IPS-NIHi7 (cell line): ENCODE results near the gene MBNL1.

Experiments
- DNase-seq: peaks from one replicate; pipeline ENCODE4 v3.0.0; 2012; ENCODE audit warnings: mixed read lengths; ENCODE audit errors: extremely low spot score

Gene MBNL1

DNA sequence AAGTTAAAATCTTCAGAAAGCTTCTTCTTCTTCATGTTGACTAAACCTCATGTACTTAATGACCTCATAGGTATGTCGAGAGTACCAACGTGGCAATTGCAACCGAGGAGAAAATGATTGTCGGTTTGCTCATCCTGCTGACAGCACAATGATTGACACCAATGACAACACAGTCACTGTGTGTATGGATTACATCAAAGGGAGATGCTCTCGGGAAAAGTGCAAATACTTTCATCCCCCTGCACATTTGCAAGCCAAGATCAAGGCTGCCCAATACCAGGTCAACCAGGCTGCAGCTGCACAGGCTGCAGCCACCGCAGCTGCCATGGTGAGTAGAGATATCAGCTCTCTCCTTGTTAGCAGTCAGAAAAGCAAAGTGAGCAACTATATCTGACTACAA is 176.5 kb downstream of the MBNL1 start:
- no peak for DNase-seq

DNA sequence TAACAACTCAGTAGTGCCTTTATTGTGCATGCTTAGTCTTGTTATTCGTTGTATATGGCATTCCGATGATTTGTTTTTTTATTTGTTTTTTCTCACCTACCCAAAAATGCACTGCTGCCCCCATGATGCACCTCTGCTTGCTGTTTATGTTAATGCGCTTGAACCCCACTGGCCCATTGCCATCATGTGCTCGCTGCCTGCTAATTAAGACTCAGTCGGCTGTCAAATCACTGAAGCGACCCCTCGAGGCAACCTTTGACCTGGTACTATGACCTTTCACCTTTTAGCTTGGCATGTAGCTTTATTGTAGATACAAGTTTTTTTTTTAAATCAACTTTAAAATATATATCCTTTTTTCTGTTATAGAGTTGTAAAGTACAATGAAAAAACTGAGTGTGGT is 177.8 kb downstream of the MBNL1 start:
- DNase-seq, result no peak

DNA sequence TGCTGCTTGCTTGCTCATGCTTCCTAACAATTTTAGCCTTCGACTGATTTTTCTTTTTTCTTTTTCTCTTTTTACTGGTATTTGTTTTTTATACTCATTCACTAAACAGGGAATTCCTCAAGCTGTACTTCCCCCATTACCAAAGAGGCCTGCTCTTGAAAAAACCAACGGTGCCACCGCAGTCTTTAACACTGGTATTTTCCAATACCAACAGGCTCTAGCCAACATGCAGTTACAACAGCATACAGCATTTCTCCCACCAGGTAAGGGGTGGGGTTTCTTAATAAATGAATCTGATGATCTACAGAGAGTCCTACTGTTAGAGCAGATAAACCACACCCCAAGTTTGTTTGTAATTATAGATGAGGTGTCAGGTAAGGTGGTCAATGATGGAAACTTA is 178.8 kb downstream of the MBNL1 start:
- no peak for DNase-seq

DNA sequence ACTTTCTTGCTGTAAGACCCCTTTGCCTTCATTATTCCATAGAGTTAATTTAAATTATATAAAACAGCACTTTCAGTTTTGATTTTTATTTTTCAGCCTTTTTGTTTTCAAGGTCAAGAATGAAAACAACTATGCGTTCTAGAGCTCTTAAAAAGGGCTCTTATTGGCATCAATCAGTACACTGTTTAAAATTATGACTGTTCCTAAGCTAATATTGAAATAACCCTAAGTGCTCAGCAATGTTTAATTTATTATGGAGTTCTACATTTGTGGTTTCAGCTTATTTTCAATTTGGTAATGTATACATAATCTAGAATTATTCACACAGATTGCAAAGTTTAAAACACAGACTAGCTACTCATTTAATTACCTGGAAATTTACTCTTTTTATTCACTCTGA is 179.4 kb downstream of the MBNL1 start:
- DNase-seq, result no peak

DNA sequence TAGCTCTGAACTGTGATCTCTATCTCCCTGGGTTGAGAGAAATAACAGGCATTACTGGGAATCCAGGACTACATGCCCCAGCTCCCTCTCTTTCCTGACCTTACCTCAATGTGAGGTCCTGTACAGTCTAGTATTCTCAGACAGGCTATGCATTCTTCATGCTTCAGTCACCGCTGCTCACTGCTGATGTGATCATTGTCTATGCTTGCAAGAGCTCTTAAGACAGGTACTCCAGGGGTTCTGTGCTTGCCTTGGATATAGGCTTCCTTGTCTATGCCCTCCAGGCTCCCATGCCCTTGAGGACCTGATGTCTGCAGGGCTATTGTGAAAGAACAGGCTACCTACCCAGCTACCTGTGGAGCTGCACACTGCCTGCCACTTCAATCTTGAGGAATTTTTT is 183.6 kb downstream of the MBNL1 start:
- DNase-seq, result no peak

DNA sequence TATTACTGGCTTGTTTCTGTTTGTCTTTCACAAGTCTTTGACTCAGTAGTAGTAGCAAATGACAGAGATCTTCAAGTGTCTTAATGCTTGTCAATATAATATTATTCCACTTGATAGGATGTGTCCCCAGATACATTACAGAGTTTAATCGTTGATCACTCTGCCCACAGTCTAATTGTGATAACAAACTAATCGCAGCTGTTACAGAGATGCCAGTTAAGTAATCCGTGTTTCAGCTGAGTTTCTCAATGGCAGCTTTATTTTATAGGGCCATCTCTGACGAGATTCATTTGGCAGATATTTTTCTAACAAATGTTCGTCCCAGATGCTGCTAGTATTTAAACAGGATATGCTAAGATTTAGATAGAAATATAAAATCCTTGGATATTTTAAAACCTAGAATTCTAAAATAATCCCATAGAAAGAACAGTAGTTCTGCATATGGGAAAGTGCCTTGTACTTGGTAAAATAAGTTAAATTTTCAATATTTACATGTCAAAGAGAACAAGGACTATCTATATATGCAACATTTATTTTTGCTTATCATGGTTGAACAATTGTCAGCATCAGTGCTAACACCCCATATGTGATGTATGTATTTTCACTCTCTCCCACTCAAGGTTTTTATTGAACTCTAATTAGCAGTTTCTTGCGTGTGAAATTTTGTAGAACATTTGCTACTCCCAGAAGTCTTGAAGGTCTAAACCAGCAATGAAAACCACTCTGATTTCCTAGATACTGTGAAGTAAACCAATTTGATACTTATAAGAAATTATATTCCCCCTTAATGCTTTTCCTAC is 185.5 kb downstream of the MBNL1 start:
- no peak for DNase-seq

DNA sequence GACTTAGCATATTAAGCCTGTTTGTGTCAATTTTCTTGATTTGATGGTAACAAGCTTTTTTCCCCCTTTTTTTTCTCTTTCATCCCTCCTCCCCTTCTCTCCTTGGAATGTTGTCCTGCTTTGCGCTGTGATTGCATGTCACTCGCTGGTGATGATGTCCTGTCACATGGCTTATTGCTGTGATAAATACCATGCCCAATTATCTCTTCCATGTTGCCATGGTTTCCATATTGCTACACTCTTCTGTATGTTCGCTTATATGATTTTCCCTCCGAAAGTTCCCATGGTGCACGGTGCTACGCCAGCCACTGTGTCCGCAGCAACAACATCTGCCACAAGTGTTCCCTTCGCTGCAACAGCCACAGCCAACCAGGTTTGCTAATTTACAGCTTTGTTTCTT is 187.3 kb downstream of the MBNL1 start:
- no peak for DNase-seq

DNA sequence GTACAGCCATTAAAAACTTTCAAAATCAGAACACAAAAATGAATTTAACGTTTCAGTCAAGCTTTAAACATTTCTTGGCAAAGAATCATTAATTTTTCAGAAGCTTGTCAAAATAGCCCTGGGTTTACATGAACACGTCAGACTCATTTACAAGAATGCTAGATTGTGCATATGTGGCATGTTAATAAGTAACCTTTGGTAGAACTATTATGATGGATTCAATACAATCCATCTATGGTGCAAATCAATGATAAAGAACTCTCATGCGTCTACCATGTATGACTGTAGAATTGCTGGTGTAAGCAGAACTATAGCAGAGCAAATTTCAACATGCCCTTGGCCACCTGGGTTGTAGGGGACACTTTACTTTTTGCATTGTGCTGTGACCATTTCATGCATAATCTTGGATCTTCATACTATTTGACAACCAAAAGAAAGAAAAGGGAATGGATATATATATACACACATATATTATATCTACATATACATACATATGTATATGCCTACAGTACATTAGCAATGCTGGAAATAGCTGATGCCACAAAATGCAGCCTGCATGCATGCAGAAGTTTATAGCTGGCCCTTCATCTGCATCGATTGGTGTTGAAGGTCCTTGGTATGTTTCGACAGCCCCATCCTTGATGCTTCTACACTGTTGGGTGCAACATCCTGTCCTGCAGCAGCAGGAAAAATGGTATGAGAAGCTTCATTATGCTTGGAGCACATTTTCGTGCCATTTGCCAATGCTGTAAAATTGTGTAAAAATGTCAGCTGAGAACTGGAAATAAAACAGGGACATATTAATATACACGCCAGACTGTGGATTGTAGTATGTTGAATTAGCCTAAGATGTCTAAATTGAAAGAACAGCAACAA is 189.0 kb downstream of the MBNL1 start:
- DNase-seq, result no peak

DNA sequence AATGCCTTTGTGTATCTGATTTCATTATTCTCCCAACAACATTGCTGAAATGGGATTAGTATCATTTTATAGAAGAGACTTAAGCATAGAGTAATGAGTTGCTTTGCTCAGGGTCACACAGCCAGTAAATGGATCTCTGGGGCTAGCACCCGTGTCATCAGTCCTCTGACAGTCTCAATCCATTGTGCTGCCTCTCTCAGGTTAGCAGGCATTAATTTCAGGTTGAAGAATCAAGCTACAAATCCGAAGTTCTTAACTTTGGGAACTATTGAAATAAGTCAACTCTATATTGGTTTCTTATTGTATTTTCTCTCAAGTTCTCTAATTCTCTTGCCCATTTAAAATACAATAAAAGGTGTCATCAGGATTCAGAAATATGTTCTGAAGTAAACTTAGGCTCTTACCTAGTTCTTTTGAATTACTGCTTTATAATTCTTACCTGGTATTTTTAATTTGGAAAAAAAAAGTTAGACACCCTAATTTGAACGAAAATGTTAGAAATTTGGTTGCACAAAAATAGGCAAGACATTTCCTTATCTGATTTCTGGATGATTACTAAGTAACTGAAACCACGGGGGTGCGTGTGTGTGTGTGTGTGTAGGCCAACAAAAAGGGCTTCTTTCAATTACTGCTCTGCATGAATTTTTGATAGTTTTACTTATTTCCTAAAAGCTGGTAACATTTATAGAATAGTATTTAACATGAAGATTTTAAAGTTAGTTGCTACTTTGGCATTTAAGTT is 189.8 kb downstream of the MBNL1 start:
- no peak for DNase-seq

DNA sequence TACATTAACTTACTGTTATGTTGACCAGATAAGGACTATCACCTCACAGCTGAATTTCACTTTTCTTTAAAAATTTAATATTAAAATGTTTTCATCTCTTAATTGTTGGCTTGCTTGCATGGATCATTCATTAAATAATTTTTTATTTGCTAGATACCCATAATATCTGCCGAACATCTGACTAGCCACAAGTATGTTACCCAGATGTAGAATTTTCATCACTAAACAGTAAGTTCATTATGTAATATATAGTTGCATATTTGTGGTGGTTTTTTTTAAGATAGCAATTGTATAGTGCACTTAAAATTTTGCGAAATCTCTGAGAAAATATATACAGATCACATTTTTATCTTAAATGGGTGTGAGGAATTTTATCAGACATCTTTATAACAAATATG is 190.4 kb downstream of the MBNL1 start:
- DNase-seq, result no peak

DNA sequence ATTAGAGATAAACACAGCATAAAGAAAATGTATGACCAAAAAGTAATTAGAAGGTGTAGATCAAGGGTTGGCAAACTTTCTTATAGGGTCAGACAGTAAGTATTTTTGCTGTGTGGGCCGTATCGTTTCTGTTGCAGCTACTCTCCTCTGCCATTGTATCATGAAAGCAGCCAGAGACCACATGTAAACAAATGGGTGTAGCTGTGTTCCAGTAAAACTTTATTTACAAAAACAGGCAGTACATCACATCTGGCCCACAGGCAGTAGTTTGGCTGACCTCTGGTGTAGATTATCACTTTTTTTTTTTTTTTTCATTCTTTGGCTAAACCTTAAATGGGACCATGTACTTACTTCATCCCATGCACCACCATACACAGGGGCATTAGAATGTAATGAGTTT is 190.8 kb downstream of the MBNL1 start:
- no peak for DNase-seq

DNA sequence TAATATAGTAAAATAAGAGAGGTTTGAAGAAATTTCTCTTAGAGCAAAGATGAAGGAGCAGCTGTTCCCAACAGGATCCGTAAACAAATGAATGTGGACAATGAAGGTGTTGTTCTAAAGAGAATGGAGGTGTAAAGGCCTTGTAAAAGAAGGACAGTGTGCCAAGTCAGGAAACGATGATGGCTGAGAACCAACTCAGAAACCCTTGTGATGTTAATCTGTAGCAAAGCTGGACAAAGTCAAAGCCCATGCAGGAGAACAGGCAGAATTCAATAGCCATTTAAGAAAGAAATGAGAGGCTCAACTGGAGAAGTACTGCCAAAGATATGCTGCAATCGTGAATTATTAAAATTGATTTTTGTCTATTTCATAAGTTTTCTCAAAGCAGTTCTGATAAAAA is 192.2 kb downstream of the MBNL1 start:
- DNase-seq, result no peak

DNA sequence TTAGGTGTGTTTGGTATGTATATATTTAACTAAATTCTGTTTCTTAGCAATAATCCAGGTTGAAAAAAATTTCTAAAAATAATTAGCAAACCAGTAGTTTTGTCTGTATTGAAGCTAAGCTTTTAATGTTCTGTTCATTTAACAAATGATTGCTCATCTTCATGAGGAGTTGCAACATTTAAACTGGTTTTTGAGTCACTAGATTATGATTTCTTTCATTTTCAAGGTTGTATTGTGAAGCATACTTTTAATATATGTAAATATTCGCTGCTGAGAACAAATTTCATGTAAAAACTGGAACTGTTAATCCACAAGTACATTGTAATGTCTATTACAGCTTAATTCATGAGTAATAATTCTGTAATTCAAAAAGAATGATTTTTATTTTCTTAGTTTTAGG is 192.7 kb downstream of the MBNL1 start:
- no peak for DNase-seq

DNA sequence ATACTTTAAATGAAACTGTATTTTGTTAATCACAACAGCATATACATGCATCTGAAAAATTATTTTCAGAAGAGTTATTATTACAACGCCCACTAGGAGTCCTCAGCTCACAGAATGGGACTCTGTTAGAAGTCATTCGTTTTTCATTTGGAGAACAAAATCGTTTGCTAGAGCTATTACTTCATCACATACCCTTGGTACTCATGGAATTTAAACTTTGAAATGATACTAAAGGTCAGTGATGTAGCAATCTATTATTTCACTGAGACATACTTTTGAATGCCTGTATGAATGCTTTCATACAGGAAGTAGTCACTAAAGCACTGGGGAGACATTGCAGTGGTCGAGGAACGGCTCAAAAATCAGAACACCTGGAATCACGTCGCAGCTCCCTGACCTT is 198.1 kb downstream of the MBNL1 start:
- no peak for DNase-seq

DNA sequence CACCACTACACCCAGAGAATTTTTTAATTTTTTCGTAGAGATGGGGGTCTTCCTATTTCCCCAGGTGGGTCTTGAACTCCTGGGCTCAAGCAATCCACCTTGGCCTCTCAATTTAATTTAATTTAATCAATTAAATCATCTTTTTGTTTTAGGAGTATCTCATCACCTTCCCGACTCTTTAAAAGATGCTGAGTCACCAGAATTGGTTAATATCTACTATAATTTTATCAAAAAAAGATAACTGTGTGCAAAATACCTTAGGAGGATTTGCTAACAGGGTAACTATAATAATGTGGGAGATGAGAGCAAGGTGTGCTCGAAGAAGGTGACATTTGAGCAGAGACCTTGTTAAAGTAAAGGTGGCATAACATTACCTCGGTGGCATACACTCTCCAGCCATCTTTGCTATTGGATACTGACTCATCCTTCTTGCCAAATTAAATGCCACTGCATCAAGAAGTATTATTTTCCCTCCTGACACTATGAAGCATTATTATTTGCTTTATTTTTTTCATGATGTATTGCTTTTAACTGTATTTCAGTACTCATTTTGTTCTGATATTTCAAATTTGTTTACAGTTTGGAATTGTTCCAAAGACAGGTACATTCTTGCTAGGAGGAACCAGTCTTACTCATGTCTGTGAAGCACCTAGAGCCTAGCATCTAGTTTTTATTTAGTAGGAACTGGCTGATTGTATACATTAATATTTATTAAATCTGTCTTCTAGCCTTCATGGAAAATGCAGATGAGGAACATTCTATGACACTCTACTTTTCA is 200.7 kb downstream of the MBNL1 start:
- DNase-seq, result no peak

DNA sequence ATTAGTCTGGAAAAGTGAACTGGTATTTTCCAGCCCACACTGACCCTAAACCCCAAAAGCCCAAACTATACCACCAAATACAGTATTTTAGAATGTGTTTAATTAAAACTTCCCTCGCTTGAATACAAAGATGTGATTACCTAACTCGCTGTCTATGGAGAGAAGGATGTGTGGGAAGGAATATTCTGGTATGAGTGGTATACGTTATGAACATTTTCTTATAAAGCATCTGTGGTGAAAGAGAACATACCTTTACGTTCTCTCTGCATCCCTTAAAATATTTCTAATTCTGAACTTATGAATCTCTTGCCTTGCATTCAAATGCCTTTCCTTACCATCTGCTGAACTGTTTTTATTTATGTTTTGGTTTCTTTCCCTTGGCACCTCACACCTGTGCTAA is 201.4 kb downstream of the MBNL1 start:
- DNase-seq, result no peak

DNA sequence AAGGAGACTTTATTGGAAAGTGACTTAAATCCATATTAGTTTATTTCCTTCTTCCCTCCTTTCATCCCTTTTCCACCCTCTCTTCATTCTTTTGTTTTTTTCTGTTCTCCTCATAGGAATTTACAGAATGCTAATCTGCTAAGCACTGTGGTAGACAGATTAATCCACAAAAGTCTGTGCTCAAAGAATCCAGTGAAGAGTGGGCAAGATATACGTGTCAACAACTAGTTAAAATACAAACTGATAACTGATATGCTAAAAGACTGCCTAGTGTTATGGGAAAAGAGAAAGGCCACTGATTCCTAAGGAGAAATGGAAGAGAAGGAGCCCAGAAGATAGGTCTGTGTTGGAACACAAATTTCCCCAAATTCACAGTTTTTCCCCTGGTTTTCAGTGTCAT is 202.2 kb downstream of the MBNL1 start:
- no peak for DNase-seq

DNA sequence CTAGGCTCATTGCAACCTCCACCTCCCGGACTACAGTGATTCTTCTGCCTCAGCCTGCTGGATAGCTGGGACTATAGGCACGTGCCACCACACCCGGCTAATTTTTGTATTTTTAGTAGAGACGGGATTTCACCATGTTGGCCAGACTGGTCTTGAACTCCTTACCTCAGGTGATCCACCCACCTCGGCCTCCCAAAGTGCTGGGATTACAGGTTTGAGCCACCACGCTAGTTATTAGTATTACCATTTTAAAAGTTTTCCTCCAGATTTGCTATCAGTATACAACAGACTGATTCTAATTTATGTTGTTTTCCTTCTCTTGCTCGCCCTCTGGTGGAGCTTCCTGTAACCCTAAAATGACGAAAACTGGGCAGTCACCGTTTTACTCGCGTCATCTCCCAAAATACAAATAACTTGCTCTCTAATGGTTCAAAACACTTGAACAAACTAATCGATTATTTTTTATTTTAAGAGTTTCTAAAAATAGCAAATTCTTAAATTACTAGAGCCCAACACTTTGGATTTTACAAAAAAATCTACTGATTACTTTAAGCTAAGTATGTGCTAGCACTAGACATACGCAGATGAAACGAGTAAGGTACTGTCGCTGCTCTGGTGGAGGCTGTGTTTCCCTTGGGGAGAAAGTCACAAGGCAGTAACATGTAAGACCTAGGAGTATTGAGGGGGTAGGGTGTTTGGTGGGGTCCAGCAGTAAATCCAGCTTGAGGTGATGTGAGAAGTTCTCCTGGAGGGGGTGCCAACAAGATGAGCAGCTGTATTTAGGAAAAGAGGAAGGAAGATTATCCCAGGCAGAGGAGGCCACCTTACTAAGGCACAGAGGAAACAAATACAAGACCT is 203.3 kb downstream of the MBNL1 start:
- DNase-seq, result peak; percentile 48

DNA sequence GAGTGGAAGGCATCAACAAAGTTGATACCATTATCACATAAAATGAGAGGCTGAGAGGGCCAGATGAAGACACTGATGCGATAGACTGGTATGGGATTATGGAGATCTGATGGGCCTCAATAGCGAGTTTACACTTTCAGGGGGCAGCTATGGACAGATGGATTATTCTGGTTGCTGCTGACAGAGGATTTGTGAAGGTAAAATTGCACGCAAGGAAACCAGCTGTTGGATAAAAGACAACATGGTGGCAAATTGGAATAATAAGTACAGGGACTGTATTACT is 203.9 kb downstream of the MBNL1 start:
- DNase-seq, result no peak

DNA sequence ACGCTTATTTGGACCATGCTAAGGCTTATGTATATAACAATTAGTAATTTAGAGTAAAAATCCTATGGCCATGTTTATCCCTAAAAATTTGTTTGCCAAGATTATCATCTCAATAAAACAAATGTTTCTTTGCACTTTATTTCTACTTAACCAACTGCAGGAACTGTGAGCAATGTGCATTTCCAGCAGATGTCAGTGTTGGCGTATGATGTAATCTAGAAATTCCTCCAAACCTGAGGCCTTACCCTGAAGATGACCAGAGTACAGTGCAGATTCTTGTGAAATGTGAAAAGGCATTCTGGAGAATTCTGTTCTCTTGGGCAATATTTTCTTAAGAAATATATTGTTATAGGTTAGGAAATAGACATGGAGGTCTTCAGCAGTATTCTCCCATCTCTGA is 205.9 kb downstream of the MBNL1 start:
- peak; percentile 41 for DNase-seq

DNA sequence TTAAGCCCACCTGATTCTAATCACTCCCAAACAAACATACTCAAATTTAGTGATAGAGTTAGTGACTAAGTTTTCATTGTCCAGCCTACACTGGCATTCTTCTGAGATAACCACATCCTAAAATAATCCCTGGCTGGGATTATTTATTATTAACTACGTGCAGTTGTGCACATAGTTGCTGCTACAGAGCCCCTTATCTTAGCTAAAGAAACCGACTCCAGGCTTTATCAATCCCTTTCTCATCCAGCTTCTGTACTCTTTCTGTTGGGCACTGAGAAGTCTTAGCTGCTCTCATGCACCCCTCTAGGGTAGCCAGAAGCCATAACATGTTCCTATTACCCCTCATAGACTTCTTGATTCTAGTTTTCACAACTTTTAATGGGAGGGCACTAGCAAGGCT is 208.7 kb downstream of the MBNL1 start:
- DNase-seq, result no peak
